WTC11 (cell line): ENCODE data around the gene CMA1.

Experiments used
- TEAD1 ChIP-seq: sonication (generic); formaldehyde crosslinking; IDR thresholded peaks from 2 replicates; pipeline ENCODE4 v1.8.0; 2022; ENCODE audit warnings: mild to moderate bottlenecking, missing genetic modification reagents
- ZNF219 ChIP-seq: sonication (generic); formaldehyde crosslinking; IDR thresholded peaks from 2 replicates; pipeline ENCODE4 v1.8.0; 2023; ENCODE audit warnings: missing genetic modification reagents, mild to moderate bottlenecking, borderline replicate concordance

DNA sequence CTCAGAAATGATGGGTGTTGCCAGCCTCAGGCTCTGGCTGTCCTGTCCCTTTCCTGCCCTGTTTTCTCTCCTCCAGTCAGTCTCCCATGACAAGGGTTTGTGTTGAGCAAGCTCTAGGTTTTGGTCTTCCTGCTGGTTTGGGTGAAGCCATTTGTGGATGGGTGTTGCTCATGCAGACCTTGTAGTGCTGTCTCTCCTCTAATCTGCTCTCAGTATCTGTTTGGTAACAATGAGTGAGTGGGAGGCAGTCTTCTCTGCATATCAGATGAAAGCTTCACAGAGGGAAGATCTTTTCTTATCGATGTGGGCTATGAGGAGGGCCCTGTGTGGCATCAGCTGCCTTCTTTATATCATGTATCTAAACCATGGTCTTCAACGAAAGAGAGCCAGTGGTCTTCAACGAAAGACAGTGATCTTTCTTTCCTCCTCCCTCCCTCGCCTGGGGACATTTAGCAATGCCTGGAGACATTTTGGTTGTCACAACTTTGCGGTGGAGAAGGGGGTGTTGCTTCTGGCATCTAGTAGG is 3.6 kb downstream of the CMA1 start:
- no peak for TF ChIP-seq ZNF219 (CRISPR knock-in tag)
- no peak for TF ChIP-seq TEAD1
